ENCODE results near the gene GALNT10. TPM values are rescaled to one million over a fixed set of nuclear protein-coding genes. Genes with fewer than 3 reads are reported as not detected.

GALNT10 gene
- total RNA-seq, 2 donors from 2014 or later: 41.7 to 47.4 TPM

Other genes starting within 250 kb of the GALNT10 start
- 10 to 100 TPM; 31.8 to 33.7 TPM for gene FAM114A2, start 151.8 kb upstream of the GALNT10 start, total RNA-seq
- gene MFAP3, start 151.8 kb upstream of the GALNT10 start, total RNA-seq: 10 to 100 TPM; 20.9 to 21.8 TPM